Measurements from ENCODE around the gene DIPK1B. TPM values are rescaled to one million over a fixed set of nuclear protein-coding genes. Genes with fewer than 3 reads are reported as not detected.

The DIPK1B gene
- total RNA-seq, 1 experiment from 2014 or later, result 26.3 TPM

DNA sequence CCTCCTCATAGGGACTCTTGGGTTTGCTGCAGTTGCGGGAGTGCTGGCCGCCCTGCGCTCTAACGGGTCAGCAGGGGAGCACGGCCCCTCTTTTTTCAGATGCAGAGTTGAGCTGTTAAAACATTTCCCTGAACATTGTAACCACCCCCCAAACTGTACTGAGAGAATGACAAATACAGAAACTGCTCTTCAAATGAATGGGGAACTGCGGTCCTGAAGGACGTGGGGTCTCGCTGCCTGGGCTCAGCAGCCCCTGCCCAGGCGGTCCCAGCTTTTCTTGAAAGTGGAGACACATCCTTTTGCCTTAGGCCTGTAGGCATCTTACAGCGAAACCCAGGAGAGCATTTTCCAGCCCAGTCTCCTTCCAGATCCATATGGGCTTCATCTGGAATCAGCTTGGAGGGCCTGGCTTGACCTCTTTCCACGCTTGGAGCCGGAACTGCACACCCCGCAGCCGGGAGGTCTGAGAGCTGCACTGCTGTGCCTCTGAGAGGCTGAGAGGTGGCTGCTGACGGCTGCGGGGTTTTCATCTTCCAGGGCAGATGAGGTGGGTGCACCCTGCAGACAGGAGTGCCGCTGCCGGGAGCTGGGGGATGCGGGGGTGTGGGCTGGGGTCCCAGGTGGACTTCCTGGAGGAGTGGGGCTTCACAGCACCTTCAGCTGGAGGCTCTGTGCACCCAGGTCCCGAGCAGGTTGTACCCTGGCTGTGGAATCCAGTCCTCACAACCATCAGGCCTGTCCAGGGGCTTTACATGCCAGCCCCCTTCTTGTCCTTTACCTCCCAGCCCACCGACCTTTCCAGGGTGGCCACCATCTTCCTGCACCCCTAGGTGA is 23.9 kb upstream of the DIPK1B start:
- ATAC-seq, result no peak
- Histone ChIP-seq H3K4me3 (ENCODE audit: low read length) (no peak overlapping the region), H4K20me1 (ENCODE audit: low read length) (0 out of 2 replicates have a peak, but pooled peaks cover 5% of the 10 kb centered on the region), H3K4me2 (ENCODE audit: low read length) (peak overlapping the region; percentile 86), H3K36me3 (ENCODE audit: low read depth, low read length) (no peaks in the 10 kb centered on the region), H3K27me3 (ENCODE audit: low read length) (no peaks in the 10 kb centered on the region), H3K79me2 (ENCODE audit: low read length) (peaks cover 28% of the 10 kb centered on the region), H3K4me1 (ENCODE audit: insufficient read depth, low read length) (peaks cover 27% of the 10 kb centered on the region), H3K9me3 (ENCODE audit: low read length) (no peaks in the 10 kb centered on the region), H3F3A (ENCODE audit: low read length, unreplicated experiment) (no peaks in the 10 kb centered on the region), H3K9ac (ENCODE audit: low read length) (no peak overlapping the region), H3K27ac (ENCODE audit: low read length) (no peak overlapping the region), H2AFZ (ENCODE audit: low read length) (no peak overlapping the region), H3K9me2 (replicated peaks; ENCODE audit: low read length) (no peaks in the 10 kb centered on the region)
- BruUV-seq (replicated peaks), result TSS peak; percentile 56
- TF ChIP-seq EZH2phosphoT487 (IDR thresholded peaks at IDR 0.05; ENCODE audit: borderline replicate concordance, low read length), result no peak
- TF ChIP-seq EZH2 (IDR thresholded peaks at IDR 0.05; ENCODE audit: low read length, unreplicated experiment), result no peak
- TF ChIP-seq, protein P1, sequence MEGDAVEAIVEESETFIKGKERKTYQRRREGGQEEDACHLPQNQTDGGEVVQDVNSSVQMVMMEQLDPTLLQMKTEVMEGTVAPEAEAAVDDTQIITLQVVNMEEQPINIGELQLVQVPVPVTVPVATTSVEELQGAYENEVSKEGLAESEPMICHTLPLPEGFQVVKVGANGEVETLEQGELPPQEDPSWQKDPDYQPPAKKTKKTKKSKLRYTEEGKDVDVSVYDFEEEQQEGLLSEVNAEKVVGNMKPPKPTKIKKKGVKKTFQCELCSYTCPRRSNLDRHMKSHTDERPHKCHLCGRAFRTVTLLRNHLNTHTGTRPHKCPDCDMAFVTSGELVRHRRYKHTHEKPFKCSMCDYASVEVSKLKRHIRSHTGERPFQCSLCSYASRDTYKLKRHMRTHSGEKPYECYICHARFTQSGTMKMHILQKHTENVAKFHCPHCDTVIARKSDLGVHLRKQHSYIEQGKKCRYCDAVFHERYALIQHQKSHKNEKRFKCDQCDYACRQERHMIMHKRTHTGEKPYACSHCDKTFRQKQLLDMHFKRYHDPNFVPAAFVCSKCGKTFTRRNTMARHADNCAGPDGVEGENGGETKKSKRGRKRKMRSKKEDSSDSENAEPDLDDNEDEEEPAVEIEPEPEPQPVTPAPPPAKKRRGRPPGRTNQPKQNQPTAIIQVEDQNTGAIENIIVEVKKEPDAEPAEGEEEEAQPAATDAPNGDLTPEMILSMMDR (conservative IDR thresholded peaks at IDR 0.05; ENCODE audit: low read depth, low read length), result no peak
- CTCF ChIA-PET, result no interaction called here
- POLR2A ChIA-PET (ENCODE audit: unreplicated experiment), result no interaction called here
- intact Hi-C loops (cut with micrococcal nuclease), result no loop called here
- no peak for DNase-seq

- intact Hi-C loops (cut with micrococcal nuclease), result no loop called here
- Histone ChIP-seq H3K36me3 (ENCODE audit: low read depth, low read length) (no peaks in the 10 kb centered on the region), H3F3A (ENCODE audit: low read length, unreplicated experiment) (no peaks in the 10 kb centered on the region), H3K9me3 (ENCODE audit: low read length) (no peaks in the 10 kb centered on the region), H3K9ac (ENCODE audit: low read length) (no peak overlapping the region), H3K4me3 (ENCODE audit: low read length) (no peak overlapping the region), H3K27me3 (ENCODE audit: low read length) (no peaks in the 10 kb centered on the region), H3K27ac (ENCODE audit: low read length) (no peak overlapping the region), H2AFZ (ENCODE audit: low read length) (no peak overlapping the region), H3K4me1 (ENCODE audit: insufficient read depth, low read length) (peaks cover 31% of the 10 kb centered on the region), H3K4me2 (ENCODE audit: low read length) (no peak overlapping the region), H4K20me1 (ENCODE audit: low read length) (0 out of 2 replicates have a peak, but pooled peaks cover 5% of the 10 kb centered on the region), H3K79me2 (ENCODE audit: low read length) (peaks cover 28% of the 10 kb centered on the region), H3K9me2 (replicated peaks; ENCODE audit: low read length) (no peaks in the 10 kb centered on the region)
- no TSS peak for BruUV-seq (replicated peaks)
- TF ChIP-seq EZH2phosphoT487 (IDR thresholded peaks at IDR 0.05; ENCODE audit: borderline replicate concordance, low read length) (no peak), EZH2 (IDR thresholded peaks at IDR 0.05; ENCODE audit: low read length, unreplicated experiment) (no peak)
- TF ChIP-seq, protein P1 (conservative IDR thresholded peaks at IDR 0.05; ENCODE audit: low read depth, low read length), result no peak
- CTCF ChIA-PET, result no interaction called here
- no peak for DNase-seq
- no peak for ATAC-seq
- POLR2A ChIA-PET (ENCODE audit: unreplicated experiment), result interaction anchor here (0.6 kb wide), 1 partner anchor 23 kb away, joined by 7 read pairs; no protein-coding TSS in a partner anchor
Measured at GRCh38 chr9:136689108-136689460, 23.3 kb upstream of the DIPK1B start.
